HCEC 1CT (cell line): ENCODE data around the gene SNCB.
A peak's percentile ranks its signal among the peaks of the same experiment; 100 is the strongest.

ENCODE experiments used
- DNase-seq: peaks from one replicate; pipeline ENCODE4 v3.0.0-alpha.2; 2017

SNCB gene

GRCh38 chr5:176644294-176644693 is 14.0 kb upstream of the SNCB start:
- no peak for DNase-seq

GRCh38 chr5:176643491-176644219 is 13.3 kb upstream of the SNCB start:
- no peak for DNase-seq

- no peak for DNase-seq
These were observed 12.5 kb upstream of the SNCB start for GRCh38 chr5:176642675-176643490.

- DNase-seq: no peak
These were observed 10.3 kb upstream of the SNCB start for GRCh38 chr5:176640616-176641015.

GRCh38 chr5:176639981-176640380 is 9.6 kb upstream of the SNCB start:
- DNase-seq: no peak

GRCh38 chr5:176639208-176639607 is 8.9 kb upstream of the SNCB start:
- no peak for DNase-seq

GRCh38 chr5:176638437-176638836 is 8.1 kb upstream of the SNCB start:
- DNase-seq: no peak

GRCh38 chr5:176637556-176637955 is 7.2 kb upstream of the SNCB start:
- no peak for DNase-seq

GRCh38 chr5:176636426-176636825 is 6.1 kb upstream of the SNCB start:
- DNase-seq: no peak

- DNase-seq: no peak
These were observed 3.3 kb upstream of the SNCB start for GRCh38 chr5:176633598-176633997.

- no peak for DNase-seq
These were observed 2.4 kb upstream of the SNCB start for GRCh38 chr5:176632745-176633144.

GRCh38 chr5:176631383-176632200 is 1.3 kb upstream of the SNCB start:
- DNase-seq: no peak

GRCh38 chr5:176630681-176631222 is 418 bp upstream of the SNCB start:
- no peak for DNase-seq

- no peak for DNase-seq
These were observed 949 bp downstream of the SNCB start for GRCh38 chr5:176629317-176629852.

- peak; percentile 24 for DNase-seq
These were observed 1.7 kb downstream of the SNCB start for GRCh38 chr5:176628406-176629228.

- DNase-seq: no peak
These were observed 2.8 kb downstream of the SNCB start for GRCh38 chr5:176627582-176627981.

- no peak for DNase-seq
These were observed 3.5 kb downstream of the SNCB start for GRCh38 chr5:176626876-176627236.

- no peak for DNase-seq
These were observed 4.1 kb downstream of the SNCB start for GRCh38 chr5:176625966-176626875.

GRCh38 chr5:176625512-176625911 is 4.8 kb downstream of the SNCB start:
- DNase-seq: no peak

GRCh38 chr5:176624938-176625337 is 5.4 kb downstream of the SNCB start:
- DNase-seq: no peak

GRCh38 chr5:176624142-176624541 is 6.2 kb downstream of the SNCB start:
- no peak for DNase-seq
